Smooth muscle cell (in vitro differentiated cells): Measurements from ENCODE around the gene BRPF1. TPM values are rescaled to one million over a fixed set of nuclear protein-coding genes. Genes with fewer than 3 reads are reported as not detected.

ENCODE experiments used
- DNase-seq: peaks from one replicate; lab custom pipeline; 2025; ENCODE audit not compliant: unreplicated experiment; lab: John Stamatoyannopoulos, UW
- H2AFZ ChIP-seq: fragments of 200-600 bp; sonication (generic); 2 replicates; pipeline ENCODE4 v1.6.0; 2016; ENCODE audit warnings: antibody characterized with exemption, low read depth, mild to moderate bottlenecking
- H3F3A ChIP-seq: fragments of 200-600 bp; sonication (generic); 2 replicates; pipeline ENCODE4 v1.6.0; 2017; ENCODE audit warnings: antibody characterized with exemption, low read depth
- H3K27ac ChIP-seq: fragments of 200-600 bp; sonication (generic); 2 replicates; pipeline ENCODE4 v1.5.1; 2016; ENCODE audit warnings: low read depth, mild to moderate bottlenecking
- H3K27me3 ChIP-seq: fragments of 200-600 bp; sonication (generic); 2 replicates; pipeline ENCODE4 v1.6.1; 2016; ENCODE audit warnings: low read depth, mild to moderate bottlenecking
- H3K36me3 ChIP-seq: fragments of 200-600 bp; sonication (generic); 2 replicates; pipeline ENCODE4 v1.5.1; 2016; ENCODE audit warnings: low read depth
- H3K4me1 ChIP-seq: fragments of 200-600 bp; sonication (generic); 2 replicates; pipeline ENCODE4 v1.5.1; 2016; ENCODE audit warnings: low read depth
- H3K4me2 ChIP-seq: fragments of 200-600 bp; sonication (generic); 2 replicates; pipeline ENCODE4 v1.6.0; 2016; ENCODE audit warnings: mild to moderate bottlenecking
- H3K4me3 ChIP-seq: fragments of 200-600 bp; sonication (generic); 2 replicates; pipeline ENCODE4 v1.5.1; 2016; ENCODE audit warnings: mild to moderate bottlenecking
- H3K79me2 ChIP-seq: fragments of 200-600 bp; sonication (generic); 2 replicates; pipeline ENCODE4 v1.6.0; 2016; ENCODE audit warnings: low read depth, mild to moderate bottlenecking
- H3K9ac ChIP-seq: fragments of 200-600 bp; sonication (generic); 2 replicates; pipeline ENCODE4 v1.6.0; 2016; ENCODE audit warnings: low read depth
- H3K9me3 ChIP-seq: fragments of 200-600 bp; sonication (generic); replicated peaks from 2 replicates; pipeline ENCODE4 v1.5.1; 2016; ENCODE audit warnings: low read depth
- H4K20me1 ChIP-seq: fragments of 200-600 bp; sonication (generic); 2 replicates; pipeline ENCODE4 v1.6.0; 2016; ENCODE audit warnings: low read depth
- WGBS: methylation state at CpG from one replicate; pipeline ENCODE4 v1.1.7; 2016; ENCODE audit warnings: low lambda C conversion rate; 5-methylcytosine and 5-hydroxymethylcytosine counted together
- polyA plus RNA-seq: library from polyadenylated mRNA; unstranded; fragments of >200 nt; fragmentation: Nextera tagmentation; extraction: Ambion mirVana; gene quantifications from 2 replicates; pipeline ENCODE4 v1.2.1, GENCODE V29; 2016
- total RNA-seq: library from RNA; depleted of rRNA; stranded (reverse); fragments of >200 nt; gene quantifications from 2 replicates; pipeline ENCODE4 v1.2.3, GENCODE V29; 2014
- TF ChIP-seq, protein P1 (sequence below): fragments of 200-600 bp; sonication (generic); IDR thresholded peaks from 2 replicates; pipeline ENCODE4 v1.5.1; 2017; ENCODE audit warnings: borderline replicate concordance, mild to moderate bottlenecking, antibody characterized with exemption; ENCODE audit not compliant: insufficient read depth, poor library complexity, severe bottlenecking

The BRPF1 gene
- total and polyA plus RNA-seq, 2 experiments from 2014 or later: 13.9 to 17.1 TPM

DNA sequence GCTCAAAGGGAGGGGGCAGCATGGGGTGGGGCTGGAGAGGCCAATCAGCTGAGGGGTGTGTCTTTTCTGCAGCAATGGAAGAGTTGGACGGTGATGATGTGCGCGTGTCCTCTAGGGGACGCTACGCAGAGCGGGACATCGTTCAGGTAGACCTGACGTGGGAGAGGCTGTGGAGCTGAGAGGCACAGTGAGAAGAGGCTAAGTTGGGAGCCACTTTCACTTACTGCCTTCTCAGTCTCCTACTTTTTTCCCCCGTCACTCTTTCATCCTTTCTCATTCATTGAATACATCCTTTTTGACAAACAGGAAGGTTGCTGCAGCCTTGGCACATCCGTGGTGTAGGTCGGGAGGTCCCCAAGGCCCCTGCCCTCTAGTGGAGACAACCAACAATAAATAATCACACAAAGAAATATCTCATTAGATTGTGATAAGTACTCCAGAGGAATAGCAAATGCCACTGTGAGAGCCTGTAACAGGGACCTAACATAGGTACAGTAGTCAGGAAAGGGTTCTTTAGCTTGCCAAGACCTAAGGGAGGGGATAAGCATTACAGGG, 4.4 kb upstream of the BRPF1 start:
- H4K20me1 ChIP-seq: no peaks in the 10 kb centered on the region
- no peak for DNase-seq
- no peaks in the 10 kb centered on the region for H3K36me3 ChIP-seq
- peaks cover 5% of the 10 kb centered on the region for H3K79me2 ChIP-seq
- peaks cover 7% of the 10 kb centered on the region for H3K4me1 ChIP-seq
- no peak overlapping the region for H3K27ac ChIP-seq
- H3K9ac ChIP-seq: no peak overlapping the region
- H2AFZ ChIP-seq: no peak overlapping the region
- no peaks in the 10 kb centered on the region for H3K9me3 ChIP-seq
- H3K4me3 ChIP-seq: no peak overlapping the region
- WGBS: 8% methylated on average over 11 of the region's 11 CpGs
- H3F3A ChIP-seq: no peaks in the 10 kb centered on the region
- TF ChIP-seq, protein P1, sequence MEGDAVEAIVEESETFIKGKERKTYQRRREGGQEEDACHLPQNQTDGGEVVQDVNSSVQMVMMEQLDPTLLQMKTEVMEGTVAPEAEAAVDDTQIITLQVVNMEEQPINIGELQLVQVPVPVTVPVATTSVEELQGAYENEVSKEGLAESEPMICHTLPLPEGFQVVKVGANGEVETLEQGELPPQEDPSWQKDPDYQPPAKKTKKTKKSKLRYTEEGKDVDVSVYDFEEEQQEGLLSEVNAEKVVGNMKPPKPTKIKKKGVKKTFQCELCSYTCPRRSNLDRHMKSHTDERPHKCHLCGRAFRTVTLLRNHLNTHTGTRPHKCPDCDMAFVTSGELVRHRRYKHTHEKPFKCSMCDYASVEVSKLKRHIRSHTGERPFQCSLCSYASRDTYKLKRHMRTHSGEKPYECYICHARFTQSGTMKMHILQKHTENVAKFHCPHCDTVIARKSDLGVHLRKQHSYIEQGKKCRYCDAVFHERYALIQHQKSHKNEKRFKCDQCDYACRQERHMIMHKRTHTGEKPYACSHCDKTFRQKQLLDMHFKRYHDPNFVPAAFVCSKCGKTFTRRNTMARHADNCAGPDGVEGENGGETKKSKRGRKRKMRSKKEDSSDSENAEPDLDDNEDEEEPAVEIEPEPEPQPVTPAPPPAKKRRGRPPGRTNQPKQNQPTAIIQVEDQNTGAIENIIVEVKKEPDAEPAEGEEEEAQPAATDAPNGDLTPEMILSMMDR: peak; percentile 26
- no peaks in the 10 kb centered on the region for H3K27me3 ChIP-seq
- H3K4me2 ChIP-seq: no peak overlapping the region

DNA sequence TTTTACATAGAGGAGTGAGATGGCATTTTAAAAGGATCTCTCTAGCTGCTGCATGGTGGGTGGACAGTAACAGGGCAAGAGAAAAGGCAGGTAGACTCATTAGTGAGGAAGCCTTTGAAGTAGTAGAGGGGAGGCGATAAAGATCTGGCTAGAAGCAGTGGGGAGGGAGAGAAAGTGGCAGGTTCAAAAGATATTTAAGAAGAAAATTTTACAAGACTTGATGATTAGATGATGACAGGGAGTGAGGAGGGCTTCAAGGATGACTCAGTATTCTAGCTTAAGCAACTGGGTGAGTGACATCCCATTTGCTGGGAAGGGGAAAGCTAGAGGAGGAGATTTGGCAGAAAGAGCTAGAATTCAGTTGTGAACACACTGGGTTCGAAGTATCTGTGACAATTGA, 3.8 kb upstream of the BRPF1 start:
- no peak overlapping the region for H3K27ac ChIP-seq
- peaks cover 11% of the 10 kb centered on the region for H3K4me1 ChIP-seq
- WGBS: 80% methylated on average over 2 of the region's 2 CpGs
- H2AFZ ChIP-seq: no peak overlapping the region
- TF ChIP-seq, protein P1: no peak
- no peaks in the 10 kb centered on the region for H3F3A ChIP-seq
- H3K27me3 ChIP-seq: no peaks in the 10 kb centered on the region
- no peak overlapping the region for H3K4me3 ChIP-seq
- H3K4me2 ChIP-seq: no peak overlapping the region
- no peak overlapping the region for H3K9ac ChIP-seq
- no peaks in the 10 kb centered on the region for H3K36me3 ChIP-seq
- H3K9me3 ChIP-seq: no peaks in the 10 kb centered on the region
- peaks cover 12% of the 10 kb centered on the region for H3K79me2 ChIP-seq
- DNase-seq: no peak
- H4K20me1 ChIP-seq: peaks cover 5% of the 10 kb centered on the region

DNA sequence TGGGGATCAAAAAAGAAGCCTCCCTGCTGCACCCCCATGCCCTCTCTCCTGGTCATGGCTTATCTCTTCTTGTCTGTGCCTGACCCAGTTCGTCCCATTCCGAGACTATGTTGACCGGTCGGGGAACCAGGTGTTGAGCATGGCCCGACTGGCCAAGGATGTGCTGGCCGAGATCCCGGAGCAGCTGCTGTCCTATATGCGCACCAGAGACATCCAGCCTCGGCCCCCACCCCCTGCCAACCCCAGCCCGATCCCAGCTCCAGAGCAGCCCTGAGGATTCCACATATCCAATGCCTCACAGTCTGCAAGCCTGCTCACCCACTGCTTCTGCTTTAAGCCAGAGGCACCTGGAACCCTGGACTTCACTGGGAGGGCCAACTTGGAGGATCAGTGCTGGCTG, 2.1 kb upstream of the BRPF1 start:
- no peak overlapping the region for H3K9ac ChIP-seq
- no peaks in the 10 kb centered on the region for H3K27me3 ChIP-seq
- DNase-seq: no peak
- no peak overlapping the region for H2AFZ ChIP-seq
- H3K4me1 ChIP-seq: peaks cover 15% of the 10 kb centered on the region
- no peaks in the 10 kb centered on the region for H3K9me3 ChIP-seq
- no peak overlapping the region for H3K4me3 ChIP-seq
- H3K79me2 ChIP-seq: peaks cover 27% of the 10 kb centered on the region
- 90% methylated on average over 8 of the region's 10 CpGs for WGBS
- H3K27ac ChIP-seq: no peak overlapping the region
- TF ChIP-seq, protein P1: no peak
- peaks cover 21% of the 10 kb centered on the region for H4K20me1 ChIP-seq
- no peaks in the 10 kb centered on the region for H3F3A ChIP-seq
- H3K4me2 ChIP-seq: no peak overlapping the region
- H3K36me3 ChIP-seq: no peaks in the 10 kb centered on the region

DNA sequence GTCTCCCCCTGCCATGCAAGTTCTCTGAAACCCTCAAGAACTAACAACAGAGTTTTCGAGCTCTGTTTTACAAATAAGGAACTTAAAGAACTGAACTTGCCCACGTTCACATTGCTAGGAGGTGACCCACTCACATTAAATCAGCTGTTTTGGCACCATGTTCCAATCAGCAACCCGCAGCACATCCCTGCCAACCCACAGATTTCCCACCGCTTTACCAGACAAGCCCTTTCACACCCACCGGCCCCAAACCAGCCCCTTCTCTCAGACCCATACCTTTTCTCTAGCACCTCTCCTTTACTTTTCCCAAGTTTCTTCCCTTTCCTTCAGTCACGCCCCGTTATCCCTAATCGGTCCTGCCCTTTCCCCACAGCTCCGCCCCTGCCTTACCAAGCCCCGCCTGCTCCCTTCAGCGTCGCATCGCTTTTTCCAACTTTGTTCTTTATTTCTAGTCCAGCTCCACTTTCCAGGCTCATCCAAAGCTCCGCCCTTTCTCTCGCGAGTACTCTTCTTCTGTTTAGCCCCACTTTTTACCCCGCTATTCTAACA, 804 bp upstream of the BRPF1 start:
- TF ChIP-seq, protein P1: no peak
- peak overlapping the region; percentile 93 for H2AFZ ChIP-seq
- H3K4me2 ChIP-seq: peak overlapping the region; percentile 86
- peaks cover 3% of the 10 kb centered on the region for H3K36me3 ChIP-seq
- H3F3A ChIP-seq: no peaks in the 10 kb centered on the region
- 2% methylated on average over 16 of the region's 17 CpGs for WGBS
- peak overlapping the region; percentile 89 for H3K4me3 ChIP-seq
- no peak for DNase-seq
- peaks cover 15% of the 10 kb centered on the region for H3K4me1 ChIP-seq
- no peaks in the 10 kb centered on the region for H3K9me3 ChIP-seq
- H4K20me1 ChIP-seq: peaks cover 21% of the 10 kb centered on the region
- H3K27ac ChIP-seq: peak overlapping the region; percentile 99
- peaks cover 39% of the 10 kb centered on the region for H3K79me2 ChIP-seq
- H3K27me3 ChIP-seq: no peaks in the 10 kb centered on the region
- peak overlapping the region; percentile 30 for H3K9ac ChIP-seq
